HUES6 (cell line): ENCODE data around the gene ADGRV1.
"Not testable (repeated sequence)": the region's sequence is repeated elsewhere in the genome, so short reads cannot be mapped to it uniquely, and the experiment has no call there.

Experiments
- H3K27ac ChIP-seq: 2 replicates; pipeline ENCODE4 v1.7.0; 2013; ENCODE audit warnings: low read depth, mild to moderate bottlenecking, low read length, inconsistent platforms
- H3K27me3 ChIP-seq: 2 replicates; pipeline ENCODE4 v1.6.1; 2013; ENCODE audit warnings: low read length; ENCODE audit not compliant: control insufficient read depth, insufficient read depth
- H3K36me3 ChIP-seq: 2 replicates; pipeline ENCODE4 v1.6.1; 2013; ENCODE audit warnings: low read length; ENCODE audit not compliant: control insufficient read depth, insufficient read depth
- H3K4me1 ChIP-seq: 2 replicates; pipeline ENCODE4 v1.6.1; 2013; ENCODE audit warnings: low read length; ENCODE audit not compliant: control insufficient read depth, insufficient read depth
- H3K4me3 ChIP-seq: 2 replicates; pipeline ENCODE4 v1.5.1; 2013; ENCODE audit warnings: low read depth, low read length
- H3K9ac ChIP-seq: one replicate; pipeline ENCODE4 v1.6.1; 2013; ENCODE audit warnings: mild to moderate bottlenecking, low read length
- H3K9me3 ChIP-seq: 2 replicates; pipeline ENCODE4 v1.6.1; 2013; ENCODE audit warnings: low read depth, low read length; ENCODE audit not compliant: control insufficient read depth, insufficient read depth

Gene ADGRV1

GRCh38 chr5:90902651-90903386 lies 344.2 kb downstream of the ADGRV1 start:
- no peaks in the 10 kb centered on the region for H3K9me3 ChIP-seq
- no peak overlapping the region for H3K4me3 ChIP-seq
- H3K27me3 ChIP-seq: no peaks in the 10 kb centered on the region
- H3K4me1 ChIP-seq: no peaks in the 10 kb centered on the region
- H3K36me3 ChIP-seq: no peaks in the 10 kb centered on the region
- no peak overlapping the region for H3K9ac ChIP-seq
- H3K27ac ChIP-seq: no peak overlapping the region

- H3K27me3 ChIP-seq: no peaks in the 10 kb centered on the region
- no peak overlapping the region for H3K27ac ChIP-seq
- no peak overlapping the region for H3K9ac ChIP-seq
- no peaks in the 10 kb centered on the region for H3K36me3 ChIP-seq
- no peak overlapping the region for H3K4me3 ChIP-seq
- H3K4me1 ChIP-seq: peaks cover 10% of the 10 kb centered on the region
- H3K9me3 ChIP-seq: no peaks in the 10 kb centered on the region
Measured at GRCh38 chr5:90909101-90909503, 350.5 kb downstream of the ADGRV1 start.

- H3K4me3 ChIP-seq: no peak overlapping the region
- H3K4me1 ChIP-seq: peaks cover 10% of the 10 kb centered on the region
Measured at GRCh38 chr5:90909940-90910339, 351.3 kb downstream of the ADGRV1 start.

GRCh38 chr5:90911169-90911568 lies 352.6 kb downstream of the ADGRV1 start:
- H3K27me3 ChIP-seq: no peaks in the 10 kb centered on the region
- H3K9ac ChIP-seq: no peak overlapping the region
- H3K4me3 ChIP-seq: no peak overlapping the region
- H3K36me3 ChIP-seq: no peaks in the 10 kb centered on the region
- H3K9me3 ChIP-seq: no peaks in the 10 kb centered on the region
- H3K27ac ChIP-seq: no peak overlapping the region
- H3K4me1 ChIP-seq: peaks cover 13% of the 10 kb centered on the region

More at GRCh38 chr5:90909940-90910339, 351.3 kb downstream of the ADGRV1 start:
- H3K36me3 ChIP-seq: no peaks in the 10 kb centered on the region
- no peak overlapping the region for H3K9ac ChIP-seq
- no peaks in the 10 kb centered on the region for H3K27me3 ChIP-seq
- no peaks in the 10 kb centered on the region for H3K9me3 ChIP-seq
- no peak overlapping the region for H3K27ac ChIP-seq

GRCh38 chr5:90912476-90912875 lies 353.9 kb downstream of the ADGRV1 start:
- Histone ChIP-seq H3K36me3 (no peaks in the 10 kb centered on the region), H3K27ac (no peak overlapping the region), H3K4me1 (peaks cover 13% of the 10 kb centered on the region), H3K9ac (no peak overlapping the region), H3K9me3 (no peaks in the 10 kb centered on the region), H3K27me3 (no peaks in the 10 kb centered on the region), H3K4me3 (no peak overlapping the region)

GRCh38 chr5:90915393-90915792 lies 356.8 kb downstream of the ADGRV1 start:
- Histone ChIP-seq H3K9ac (no peak overlapping the region), H3K4me1 (peaks cover 7% of the 10 kb centered on the region; the same call in 1 of the 2 replicates), H3K4me3 (no peak overlapping the region), H3K36me3 (no peaks in the 10 kb centered on the region), H3K9me3 (no peaks in the 10 kb centered on the region), H3K27ac (no peak overlapping the region), H3K27me3 (no peaks in the 10 kb centered on the region)

- Histone ChIP-seq H3K4me3 (no peak overlapping the region), H3K27me3 (no peaks in the 10 kb centered on the region), H3K4me1 (0 out of 2 replicates have a peak, but pooled peaks cover 3% of the 10 kb centered on the region), H3K9ac (no peak overlapping the region), H3K36me3 (no peaks in the 10 kb centered on the region), H3K27ac (no peak overlapping the region), H3K9me3 (no peaks in the 10 kb centered on the region)
Measured at GRCh38 chr5:90916947-90917800, 358.6 kb downstream of the ADGRV1 start.

- Histone ChIP-seq H3K4me1 (0 out of 2 replicates have a peak, but pooled peaks cover 3% of the 10 kb centered on the region), H3K4me3 (no peak overlapping the region), H3K27me3 (no peaks in the 10 kb centered on the region), H3K36me3 (no peaks in the 10 kb centered on the region), H3K9ac (no peak overlapping the region), H3K9me3 (no peaks in the 10 kb centered on the region), H3K27ac (no peak overlapping the region)
Measured at GRCh38 chr5:90917928-90918668, 359.5 kb downstream of the ADGRV1 start.

- Histone ChIP-seq H3K27ac (no peak overlapping the region), H3K4me1 (no peaks in the 10 kb centered on the region), H3K36me3 (no peaks in the 10 kb centered on the region), H3K9ac (no peak overlapping the region), H3K9me3 (no peaks in the 10 kb centered on the region), H3K27me3 (no peaks in the 10 kb centered on the region), H3K4me3 (no peak overlapping the region)
Measured at GRCh38 chr5:90921418-90921973, 362.9 kb downstream of the ADGRV1 start.

GRCh38 chr5:90924222-90924621 lies 365.6 kb downstream of the ADGRV1 start:
- H3K27me3 ChIP-seq, H3K9ac ChIP-seq, H3K9me3 ChIP-seq, H3K4me1 ChIP-seq, H3K36me3 ChIP-seq, H3K27ac ChIP-seq, H3K4me3 ChIP-seq: not testable (repeated sequence)
